ENCODE results near the gene AVPR2.

- TF ChIP-seq EZH2 (IDR thresholded peaks at IDR 0.05): no peak
- TF ChIP-seq YY1 (IDR thresholded peaks at IDR 0.05; ENCODE audit: extremely low read depth, insufficient replicate concordance, low read depth, low read length): no peak
- no peak for TF ChIP-seq CTCF (IDR thresholded peaks at IDR 0.05 in 2 of 3, conservative IDR thresholded peaks at IDR 0.05 in 1 of 3; ENCODE audit: borderline replicate concordance in 1 of 3, insufficient read depth in 1 of 3, low read depth in 2 of 3, low read length in 2 of 3)
- no peak for TF ChIP-seq ZFX (IDR thresholded peaks at IDR 0.05)
- no peak for TF ChIP-seq POLR2A (IDR thresholded peaks at IDR 0.05; ENCODE audit: borderline replicate concordance, extremely low read depth, insufficient read depth, insufficient read length)
These were observed 36.8 kb upstream of the AVPR2 start for GRCh38 chrX:153867671-153868070.

Data from HCT116 (cell line).